IMR-90 (cell line): Measurements from ENCODE around the gene PYGM.

Experiments used
- CTCF ChIP-seq: conservative IDR thresholded peaks from 2 replicates; pipeline ENCODE4 v1.5.1; 2012; ENCODE audit warnings: mild to moderate bottlenecking, low read depth, low read length, improper control_type of control experiment
- USF2 ChIP-seq: fragments of 150-350 bp; IDR thresholded peaks from 2 replicates; pipeline ENCODE4 v1.6.1; 2017; ENCODE audit warnings: mild to moderate bottlenecking, antibody characterized with exemption, low read length, low read depth

DNA sequence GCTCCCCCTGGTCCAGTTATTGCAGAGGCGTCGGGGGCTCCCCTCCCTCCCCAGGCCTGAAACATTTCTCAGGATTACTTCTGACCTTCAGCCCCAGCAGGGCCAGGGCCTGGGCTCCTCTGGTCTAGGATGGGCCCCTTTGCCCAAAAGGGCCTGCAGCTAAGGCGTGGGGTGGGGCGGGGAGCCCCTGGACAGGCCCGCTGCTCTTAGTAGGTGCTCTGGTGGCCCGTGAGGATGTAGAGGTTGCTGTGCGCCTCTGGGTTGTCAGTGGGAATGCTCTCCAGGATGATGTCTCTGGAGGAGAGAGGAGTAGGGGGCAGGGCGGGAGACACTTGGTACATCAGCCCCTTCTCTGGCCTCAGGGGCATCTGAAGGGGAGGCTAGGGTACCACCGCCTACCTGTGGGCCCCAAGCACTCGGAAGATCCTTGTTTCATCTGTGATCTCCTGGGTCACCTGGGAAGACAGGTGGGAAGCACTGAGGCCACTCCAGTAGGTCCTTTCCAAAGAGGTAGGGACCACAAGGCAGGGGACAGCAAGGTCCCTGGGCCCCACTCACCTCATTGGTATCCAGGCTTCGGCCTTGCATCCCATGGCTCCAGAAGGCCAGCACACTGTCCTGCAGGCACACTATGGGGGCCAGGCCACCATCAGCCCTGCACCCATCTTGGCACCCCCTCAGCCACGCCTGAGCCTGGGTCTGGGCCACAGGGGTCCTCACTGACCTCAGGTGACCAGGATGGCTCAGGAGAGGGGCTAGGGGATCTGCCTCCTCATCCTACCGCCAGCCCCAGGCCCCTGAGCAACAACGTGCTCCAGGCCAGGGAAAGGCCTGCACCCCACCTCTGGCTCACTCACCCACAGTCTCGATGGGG lies 29.8 kb upstream of the PYGM start:
- TF ChIP-seq USF2 (no peak), CTCF (no peak)
